Liver (tissue), 9 donors: ENCODE data around the gene SLX4IP. TPM values are rescaled to one million over a fixed set of nuclear protein-coding genes. Genes with fewer than 3 reads are reported as not detected.

Source experiments
- DNase-seq: peaks from one replicate; pipeline ENCODE4 v3.0.0-alpha.2; 2017; ENCODE audit warnings: low spot score
- H3K27ac ChIP-seq, 2 donors: one replicate each; pipeline ENCODE4 v1.7.0; 2013; ENCODE audit warnings: inconsistent platforms in 2 of 2, low read length in 2 of 2, control low read depth in 1 of 2, low read depth in 1 of 2, mild to moderate bottlenecking in 1 of 2
- H3K27me3 ChIP-seq, 4 donors: one replicate each; pipeline versions ENCODE4 v1.6.1 to v1.7.0; 2013; ENCODE audit warnings: low read length in 3 of 4, inconsistent platforms in 1 of 4, mild to moderate bottlenecking in 1 of 4, moderate library complexity in 1 of 4; ENCODE audit not compliant: control insufficient read depth in 4 of 4, insufficient read depth in 4 of 4
- H3K36me3 ChIP-seq, 4 donors: one replicate each; pipeline versions ENCODE4 v1.6.1 to v1.7.0; 2013; ENCODE audit warnings: low read length in 3 of 4, mild to moderate bottlenecking in 3 of 4, low read depth in 1 of 4, moderate library complexity in 1 of 4; ENCODE audit not compliant: control insufficient read depth in 4 of 4, insufficient read depth in 3 of 4
- H3K4me1 ChIP-seq, 4 donors: one replicate each; pipeline versions ENCODE4 v1.6.1 to v1.7.0; 2013; ENCODE audit warnings: low read length in 3 of 4, mild to moderate bottlenecking in 3 of 4, moderate library complexity in 1 of 4; ENCODE audit not compliant: control insufficient read depth in 4 of 4, insufficient read depth in 4 of 4
- H3K4me3 ChIP-seq, 3 donors: one replicate each; pipeline versions ENCODE4 v1.6.1 to v1.7.0; 2013; ENCODE audit warnings: low read length in 3 of 3, control low read depth in 1 of 3, low read depth in 1 of 3, mild to moderate bottlenecking in 1 of 3
- H3K9ac ChIP-seq, 2 donors: one replicate each; pipeline ENCODE4 v1.7.0; 2013; ENCODE audit warnings: low read length in 2 of 2, mild to moderate bottlenecking in 2 of 2, moderate library complexity in 2 of 2, control low read depth in 1 of 2, low read depth in 1 of 2
- H3K9me3 ChIP-seq, 4 donors: one replicate each; pipeline versions ENCODE4 v1.6.1 to v1.7.0; 2013; ENCODE audit warnings: low read length in 3 of 4; ENCODE audit not compliant: control insufficient read depth in 4 of 4
- EGR1 ChIP-seq, 2 donors: IDR thresholded peaks; 2 replicates each; pipeline ENCODE4 v1.6.1; 2016 to 2018; ENCODE audit warnings: antibody characterized with exemption in 2 of 2, low read depth in 2 of 2
- FOXA1 ChIP-seq: IDR thresholded peaks from 2 replicates; pipeline ENCODE4 v1.6.1; 2016; ENCODE audit warnings: antibody characterized with exemption
- FOXA2 ChIP-seq: IDR thresholded peaks from 2 replicates; pipeline ENCODE4 v1.6.1; 2016; ENCODE audit warnings: antibody characterized with exemption
- GABPA ChIP-seq, 2 donors: IDR thresholded peaks in 1 of 2; conservative IDR thresholded peaks in 1 of 2; 2 replicates each; pipeline ENCODE4 v1.6.1; 2016; ENCODE audit warnings: antibody characterized with exemption in 2 of 2, mild to moderate bottlenecking in 1 of 2, moderate library complexity in 1 of 2
- HNF4A ChIP-seq, 2 donors: conservative IDR thresholded peaks; 2 replicates each; pipeline ENCODE4 v1.6.1; 2016; ENCODE audit warnings: antibody characterized with exemption in 2 of 2, mild to moderate bottlenecking in 2 of 2
- HNF4G ChIP-seq: IDR thresholded peaks from 2 replicates; pipeline ENCODE4 v1.6.1; 2016; ENCODE audit warnings: antibody characterized with exemption
- JUND ChIP-seq, 2 donors: IDR thresholded peaks; 2 replicates each; pipeline ENCODE4 v1.6.1; 2016; ENCODE audit warnings: antibody characterized with exemption in 2 of 2
- NR2F2 ChIP-seq: IDR thresholded peaks from 2 replicates; pipeline ENCODE4 v1.6.1; 2016; ENCODE audit warnings: antibody characterized with exemption
- RXRA ChIP-seq, 2 donors: IDR thresholded peaks; 2 replicates each; pipeline ENCODE4 v1.6.1; 2017 to 2018; ENCODE audit warnings: antibody characterized with exemption in 2 of 2, mild to moderate bottlenecking in 1 of 2
- SP1 ChIP-seq: IDR thresholded peaks from 2 replicates; pipeline ENCODE4 v1.6.1; 2018; ENCODE audit warnings: antibody characterized with exemption, mild to moderate bottlenecking
- YY1 ChIP-seq: IDR thresholded peaks from 2 replicates; pipeline ENCODE4 v1.6.1; 2016; ENCODE audit warnings: antibody characterized with exemption, mild to moderate bottlenecking
- WGBS: extraction: QIAGEN DNeasy Blood & Tissue Kit; methylation state at CpG from one replicate; pipeline ENCODE4 v1.1.7; 2013; 5-methylcytosine and 5-hydroxymethylcytosine counted together
- polyA plus RNA-seq, 2 donors: library from polyadenylated mRNA; stranded (reverse) in 1 of 2; unstranded in 1 of 2; fragments of 200-250 nt in 1 of 2; fragments of >200 nt in 1 of 2; fragmentation: Nextera tagmentation in 1 of 2; extraction: Ambion mirVana in 1 of 2; gene quantifications; one replicate each; pipeline versions ENCODE4 v1.2.1 to v1.2.3, GENCODE V29; 2013 to 2015
- total RNA-seq, 2 donors: library from RNA; depleted of rRNA; stranded (reverse); fragments of >200 nt; gene quantifications; one replicate each; pipeline ENCODE4 v1.2.3, GENCODE V29; 2014
- TF ChIP-seq, protein P1 (sequence below): IDR thresholded peaks from 2 replicates; pipeline ENCODE4 v1.6.1; 2016; ENCODE audit warnings: antibody characterized with exemption
- TF ChIP-seq, protein P2 (sequence below): IDR thresholded peaks from 2 replicates; pipeline ENCODE4 v1.6.1; 2016; ENCODE audit warnings: antibody characterized with exemption
- TF ChIP-seq, protein P3 (sequence below): IDR thresholded peaks from 2 replicates; pipeline ENCODE4 v1.6.1; 2016; ENCODE audit warnings: antibody characterized with exemption, mild to moderate bottlenecking
- donor health status: healthy.
- donor health status: healthy.
- donor health status: healthy.
- donor health status: healthy.
- donor health status: healthy.

The SLX4IP gene
- total and polyA plus RNA-seq, 4 donors, result 1.1 to 3.4 (median 2.7) TPM

DNA sequence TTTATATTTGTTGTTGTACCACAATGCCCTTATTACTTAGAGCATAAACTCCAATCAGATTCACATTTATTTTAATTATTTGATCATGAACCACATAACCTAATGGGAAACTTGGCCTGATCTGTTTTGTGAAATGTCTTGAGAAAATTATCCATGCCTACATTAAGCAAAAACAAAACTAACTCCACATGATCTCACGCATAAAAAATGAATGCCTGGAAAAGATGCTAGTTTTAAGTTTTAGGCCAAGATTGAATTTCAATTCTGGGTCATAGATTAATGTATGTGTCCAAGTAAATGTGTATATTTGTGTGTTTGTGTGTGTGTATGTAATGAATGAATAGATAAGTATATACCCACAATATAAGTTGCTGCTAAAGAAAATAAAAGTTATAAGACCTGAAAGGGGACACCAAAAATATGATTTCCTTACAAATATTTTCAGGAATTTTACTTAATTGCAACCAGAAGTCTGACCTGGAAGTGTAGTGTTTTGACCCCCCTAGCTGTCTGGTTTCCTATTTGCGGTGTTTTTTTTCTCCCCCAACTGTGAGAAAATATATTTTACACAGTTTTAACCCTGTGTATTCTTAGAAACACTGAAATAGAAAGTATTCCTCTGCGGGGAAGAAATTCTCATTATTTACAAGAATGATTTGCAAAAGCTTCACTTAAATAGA, 141.4 kb downstream of the SLX4IP start:
- H3K27me3 ChIP-seq, result no peaks in the 10 kb centered on the region
- WGBS, result 84% methylated on average over 3 of the region's 3 CpGs
- H3K9ac ChIP-seq, result no peak overlapping the region
- no peak for DNase-seq
- no peak overlapping the region for H3K4me3 ChIP-seq
- H3K27ac ChIP-seq, result no peak overlapping the region
- H3K4me1 ChIP-seq, result no peaks in the 10 kb centered on the region
- no peaks in the 10 kb centered on the region for H3K36me3 ChIP-seq
- no peaks in the 10 kb centered on the region for H3K9me3 ChIP-seq
- TF ChIP-seq, protein P1, sequence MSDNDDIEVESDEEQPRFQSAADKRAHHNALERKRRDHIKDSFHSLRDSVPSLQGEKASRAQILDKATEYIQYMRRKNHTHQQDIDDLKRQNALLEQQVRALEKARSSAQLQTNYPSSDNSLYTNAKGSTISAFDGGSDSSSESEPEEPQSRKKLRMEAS, result no peak
- TF ChIP-seq EGR1 (IDR thresholded peaks at IDR 0.05; ENCODE audit: low read depth in 2 of 2) (no peak), HNF4A (conservative IDR thresholded peaks at IDR 0.05) (no peak), HNF4G (no peak), NR2F2 (no peak), FOXA1 (no peak)
- TF ChIP-seq, protein P2, sequence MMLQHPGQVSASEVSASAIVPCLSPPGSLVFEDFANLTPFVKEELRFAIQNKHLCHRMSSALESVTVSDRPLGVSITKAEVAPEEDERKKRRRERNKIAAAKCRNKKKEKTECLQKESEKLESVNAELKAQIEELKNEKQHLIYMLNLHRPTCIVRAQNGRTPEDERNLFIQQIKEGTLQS, result no peak

DNA sequence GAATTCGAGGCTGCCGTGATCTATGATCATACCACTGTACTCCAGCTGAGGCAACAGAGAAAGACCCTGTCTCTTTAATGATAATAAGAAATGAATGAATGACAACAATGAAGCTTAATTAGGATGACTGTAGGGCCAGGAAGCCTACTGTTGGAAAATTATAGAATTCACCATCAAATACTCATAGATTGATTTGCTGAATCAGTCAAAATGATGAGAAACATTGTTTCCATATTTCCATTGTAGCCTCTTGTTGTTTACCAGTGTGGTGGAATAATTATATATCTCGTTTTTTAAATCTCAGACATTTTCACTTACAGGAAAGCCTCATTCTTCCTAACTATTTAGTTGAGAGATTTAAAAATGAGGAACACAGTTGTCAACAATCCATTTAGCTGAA, 142.5 kb downstream of the SLX4IP start:
- WGBS, result 93% methylated on average over 3 of the region's 3 CpGs
- Histone ChIP-seq H3K4me3 (no peak overlapping the region), H3K36me3 (no peaks in the 10 kb centered on the region), H3K27ac (no peak overlapping the region), H3K4me1 (no peaks in the 10 kb centered on the region), H3K9ac (no peak overlapping the region), H3K27me3 (no peaks in the 10 kb centered on the region), H3K9me3 (no peaks in the 10 kb centered on the region)
- TF ChIP-seq FOXA1 (no peak), FOXA2 (no peak), JUND (IDR thresholded peaks at IDR 0.05) (no peak), SP1 (no peak), NR2F2 (no peak), YY1 (no peak), RXRA (IDR thresholded peaks at IDR 0.05) (no peak), GABPA (IDR thresholded peaks at IDR 0.05 in 1 of 2, conservative IDR thresholded peaks at IDR 0.05 in 1 of 2) (no peak), HNF4G (no peak)
- TF ChIP-seq, protein P3, sequence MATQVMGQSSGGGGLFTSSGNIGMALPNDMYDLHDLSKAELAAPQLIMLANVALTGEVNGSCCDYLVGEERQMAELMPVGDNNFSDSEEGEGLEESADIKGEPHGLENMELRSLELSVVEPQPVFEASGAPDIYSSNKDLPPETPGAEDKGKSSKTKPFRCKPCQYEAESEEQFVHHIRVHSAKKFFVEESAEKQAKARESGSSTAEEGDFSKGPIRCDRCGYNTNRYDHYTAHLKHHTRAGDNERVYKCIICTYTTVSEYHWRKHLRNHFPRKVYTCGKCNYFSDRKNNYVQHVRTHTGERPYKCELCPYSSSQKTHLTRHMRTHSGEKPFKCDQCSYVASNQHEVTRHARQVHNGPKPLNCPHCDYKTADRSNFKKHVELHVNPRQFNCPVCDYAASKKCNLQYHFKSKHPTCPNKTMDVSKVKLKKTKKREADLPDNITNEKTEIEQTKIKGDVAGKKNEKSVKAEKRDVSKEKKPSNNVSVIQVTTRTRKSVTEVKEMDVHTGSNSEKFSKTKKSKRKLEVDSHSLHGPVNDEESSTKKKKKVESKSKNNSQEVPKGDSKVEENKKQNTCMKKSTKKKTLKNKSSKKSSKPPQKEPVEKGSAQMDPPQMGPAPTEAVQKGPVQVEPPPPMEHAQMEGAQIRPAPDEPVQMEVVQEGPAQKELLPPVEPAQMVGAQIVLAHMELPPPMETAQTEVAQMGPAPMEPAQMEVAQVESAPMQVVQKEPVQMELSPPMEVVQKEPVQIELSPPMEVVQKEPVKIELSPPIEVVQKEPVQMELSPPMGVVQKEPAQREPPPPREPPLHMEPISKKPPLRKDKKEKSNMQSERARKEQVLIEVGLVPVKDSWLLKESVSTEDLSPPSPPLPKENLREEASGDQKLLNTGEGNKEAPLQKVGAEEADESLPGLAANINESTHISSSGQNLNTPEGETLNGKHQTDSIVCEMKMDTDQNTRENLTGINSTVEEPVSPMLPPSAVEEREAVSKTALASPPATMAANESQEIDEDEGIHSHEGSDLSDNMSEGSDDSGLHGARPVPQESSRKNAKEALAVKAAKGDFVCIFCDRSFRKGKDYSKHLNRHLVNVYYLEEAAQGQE, result no peak
- TF ChIP-seq, protein P1, result no peak
- TF ChIP-seq, protein P2, result no peak
- DNase-seq, result no peak
